WERI-Rb-1 (cell line): ENCODE measurements around the gene NIPAL3.
"Not testable (repeated sequence)": the region's sequence is repeated elsewhere in the genome, so short reads cannot be mapped to it uniquely, and the experiment has no call there.

Experiments used
- DNase-seq: peaks from one replicate; pipeline ENCODE4 v3.0.0-alpha.2; 2020
- H3K27ac ChIP-seq: fragments of 250-450 bp; sonication (Bioruptor Pico); 2 replicates; pipeline ENCODE4 v1.5.1; 2020; ENCODE audit warnings: mild to moderate bottlenecking, moderate library complexity
- H3K27me3 ChIP-seq: fragments of 250-450 bp; sonication (Bioruptor Pico); 2 replicates; pipeline ENCODE4 v1.5.1; 2021; ENCODE audit warnings: mild to moderate bottlenecking, low read depth, moderate library complexity; ENCODE audit not compliant: insufficient read depth, severe bottlenecking
- H3K36me3 ChIP-seq: fragments of 250-450 bp; sonication (Bioruptor Pico); 2 replicates; pipeline ENCODE4 v1.5.1; 2020; ENCODE audit warnings: mild to moderate bottlenecking, moderate library complexity
- H3K4me3 ChIP-seq: 2 replicates; pipeline ENCODE4 v1.5.1; 2011; ENCODE audit warnings: low read depth, mild to moderate bottlenecking, control low read depth, low read length
- H3K9me3 ChIP-seq: fragments of 250-450 bp; sonication (Bioruptor Pico); 2 replicates; pipeline ENCODE4 v1.5.1; 2021; ENCODE audit warnings: mild to moderate bottlenecking, moderate library complexity; ENCODE audit not compliant: severe bottlenecking
- CTCF ChIP-seq: IDR thresholded peaks from 2 replicates; pipeline ENCODE4 v1.5.1; 2011; ENCODE audit warnings: low read depth, mild to moderate bottlenecking, control low read depth, inconsistent platforms, low read length

Gene NIPAL3

GRCh38 chr1:24486331-24487065, 70.9 kb downstream of the NIPAL3 start:
- no peaks in the 10 kb centered on the region for H3K27me3 ChIP-seq
- H3K4me3 ChIP-seq, result no peak overlapping the region
- no peak overlapping the region for H3K27ac ChIP-seq
- H3K9me3 ChIP-seq, result peaks cover 10% of the 10 kb centered on the region
- DNase-seq, result no peak
- no peaks in the 10 kb centered on the region for H3K36me3 ChIP-seq
- no peak for TF ChIP-seq CTCF

GRCh38 chr1:24487455-24487854, 71.9 kb downstream of the NIPAL3 start:
- Histone ChIP-seq H3K27me3 (no peaks in the 10 kb centered on the region), H3K9me3 (peaks cover 10% of the 10 kb centered on the region), H3K4me3 (no peak overlapping the region), H3K27ac (no peak overlapping the region), H3K36me3 (no peaks in the 10 kb centered on the region)
- no peak for TF ChIP-seq CTCF
- DNase-seq, result no peak

GRCh38 chr1:24488159-24488558, 72.6 kb downstream of the NIPAL3 start:
- H3K4me3 ChIP-seq, H3K27ac ChIP-seq, H3K36me3 ChIP-seq, H3K27me3 ChIP-seq, H3K9me3 ChIP-seq, DNase-seq: not testable (repeated sequence)

GRCh38 chr1:24489674-24490073, 74.1 kb downstream of the NIPAL3 start:
- TF ChIP-seq CTCF, result no peak

GRCh38 chr1:24490101-24490781, 74.6 kb downstream of the NIPAL3 start:
- H3K4me3 ChIP-seq, result no peak overlapping the region
- H3K27ac ChIP-seq, result no peak overlapping the region
- no peak for TF ChIP-seq CTCF
- DNase-seq, result no peak
- H3K27me3 ChIP-seq, result no peaks in the 10 kb centered on the region
- peaks cover 10% of the 10 kb centered on the region for H3K9me3 ChIP-seq
- H3K36me3 ChIP-seq, result no peaks in the 10 kb centered on the region

More at GRCh38 chr1:24489674-24490073, 74.1 kb downstream of the NIPAL3 start:
- no peaks in the 10 kb centered on the region for H3K27me3 ChIP-seq
- no peaks in the 10 kb centered on the region for H3K36me3 ChIP-seq
- no peak overlapping the region for H3K27ac ChIP-seq
- no peak overlapping the region for H3K4me3 ChIP-seq
- DNase-seq, result no peak
- H3K9me3 ChIP-seq, result peaks cover 10% of the 10 kb centered on the region

GRCh38 chr1:24491577-24492360, 76.2 kb downstream of the NIPAL3 start:
- Histone ChIP-seq H3K36me3 (no peaks in the 10 kb centered on the region), H3K27me3 (no peaks in the 10 kb centered on the region)
- no peak for DNase-seq

GRCh38 chr1:24492935-24493334, 77.3 kb downstream of the NIPAL3 start:
- not testable (repeated sequence) for H3K36me3 ChIP-seq, H3K27ac ChIP-seq, H3K4me3 ChIP-seq, DNase-seq, H3K9me3 ChIP-seq, H3K27me3 ChIP-seq

More at GRCh38 chr1:24491577-24492360, 76.2 kb downstream of the NIPAL3 start:
- no peak for TF ChIP-seq CTCF
- H3K27ac ChIP-seq, result no peak overlapping the region
- peaks cover 10% of the 10 kb centered on the region for H3K9me3 ChIP-seq
- H3K4me3 ChIP-seq, result no peak overlapping the region
